Neural cell (in vitro differentiated cells): Measurements from ENCODE around the gene ANKS1B.

Experiments used
- CTCF ChIP-seq: fragments of 450-650 bp; IDR thresholded peaks from 2 replicates; pipeline ENCODE4 v1.5.1; 2014; ENCODE audit warnings: antibody characterized with exemption, mild to moderate bottlenecking, moderate library complexity; ENCODE audit not compliant: poor library complexity, severe bottlenecking
- EP300 ChIP-seq: fragments of 450-650 bp; conservative IDR thresholded peaks from 2 replicates; pipeline ENCODE4 v1.6.1; 2014; ENCODE audit warnings: antibody characterized with exemption, mild to moderate bottlenecking, moderate library complexity; ENCODE audit not compliant: poor library complexity, severe bottlenecking
- EZH2 ChIP-seq: fragments of 200-600, 300-800 bp; shearing (Covaris generic), sonication (generic); IDR thresholded peaks from 2 replicates; pipeline ENCODE4 v1.6.1; 2014; ENCODE audit warnings: antibody characterized with exemption, low read length, borderline replicate concordance, mild to moderate bottlenecking; ENCODE audit not compliant: insufficient read depth, poor library complexity, severe bottlenecking
- TAF1 ChIP-seq: IDR thresholded peaks from 2 replicates; pipeline ENCODE4 v1.6.1; 2012; ENCODE audit warnings: low read depth
- TF ChIP-seq, protein P1 (sequence below): IDR thresholded peaks from 2 replicates; pipeline ENCODE4 v1.6.1; 2012; ENCODE audit warnings: borderline replicate concordance

GRCh38 chr12:99833397-99833796 lies 151.3 kb downstream of the ANKS1B start:
- TF ChIP-seq CTCF, result no peak
- TF ChIP-seq EP300, result no peak
- TF ChIP-seq TAF1, result no peak
- no peak for TF ChIP-seq EZH2
- TF ChIP-seq, protein P1, sequence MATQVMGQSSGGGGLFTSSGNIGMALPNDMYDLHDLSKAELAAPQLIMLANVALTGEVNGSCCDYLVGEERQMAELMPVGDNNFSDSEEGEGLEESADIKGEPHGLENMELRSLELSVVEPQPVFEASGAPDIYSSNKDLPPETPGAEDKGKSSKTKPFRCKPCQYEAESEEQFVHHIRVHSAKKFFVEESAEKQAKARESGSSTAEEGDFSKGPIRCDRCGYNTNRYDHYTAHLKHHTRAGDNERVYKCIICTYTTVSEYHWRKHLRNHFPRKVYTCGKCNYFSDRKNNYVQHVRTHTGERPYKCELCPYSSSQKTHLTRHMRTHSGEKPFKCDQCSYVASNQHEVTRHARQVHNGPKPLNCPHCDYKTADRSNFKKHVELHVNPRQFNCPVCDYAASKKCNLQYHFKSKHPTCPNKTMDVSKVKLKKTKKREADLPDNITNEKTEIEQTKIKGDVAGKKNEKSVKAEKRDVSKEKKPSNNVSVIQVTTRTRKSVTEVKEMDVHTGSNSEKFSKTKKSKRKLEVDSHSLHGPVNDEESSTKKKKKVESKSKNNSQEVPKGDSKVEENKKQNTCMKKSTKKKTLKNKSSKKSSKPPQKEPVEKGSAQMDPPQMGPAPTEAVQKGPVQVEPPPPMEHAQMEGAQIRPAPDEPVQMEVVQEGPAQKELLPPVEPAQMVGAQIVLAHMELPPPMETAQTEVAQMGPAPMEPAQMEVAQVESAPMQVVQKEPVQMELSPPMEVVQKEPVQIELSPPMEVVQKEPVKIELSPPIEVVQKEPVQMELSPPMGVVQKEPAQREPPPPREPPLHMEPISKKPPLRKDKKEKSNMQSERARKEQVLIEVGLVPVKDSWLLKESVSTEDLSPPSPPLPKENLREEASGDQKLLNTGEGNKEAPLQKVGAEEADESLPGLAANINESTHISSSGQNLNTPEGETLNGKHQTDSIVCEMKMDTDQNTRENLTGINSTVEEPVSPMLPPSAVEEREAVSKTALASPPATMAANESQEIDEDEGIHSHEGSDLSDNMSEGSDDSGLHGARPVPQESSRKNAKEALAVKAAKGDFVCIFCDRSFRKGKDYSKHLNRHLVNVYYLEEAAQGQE, result no peak
